Cortex of kidney (tissue), 1 donor: Measurements from ENCODE around the gene SHC4.
"Not testable (repeated sequence)": the region's sequence is repeated elsewhere in the genome, so short reads cannot be mapped to it uniquely, and the experiment has no call there.

ENCODE experiments used
- DNase-seq: peaks from one replicate; lab custom pipeline; 2025; lab: John Stamatoyannopoulos, UW

Gene SHC4

DNA sequence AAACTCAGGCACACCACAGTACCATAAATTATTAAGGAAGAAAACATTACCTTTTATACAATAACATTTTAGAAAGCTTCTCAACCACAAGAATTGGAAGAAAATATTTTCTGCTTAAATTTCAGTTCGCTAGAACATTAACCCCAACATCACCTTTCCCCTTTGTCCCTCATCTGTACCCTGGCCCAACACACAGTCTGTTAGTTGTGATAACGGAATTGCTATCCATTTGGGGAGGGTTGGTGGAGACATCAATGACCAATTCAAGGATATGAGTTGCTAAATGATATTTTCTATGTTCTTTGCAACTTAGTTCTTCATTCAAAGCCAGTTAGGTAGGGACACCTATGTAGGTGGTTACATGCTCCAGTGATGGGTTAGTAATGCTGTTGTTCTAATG, 80.0 kb downstream of the SHC4 start:
- no peak for DNase-seq

DNA sequence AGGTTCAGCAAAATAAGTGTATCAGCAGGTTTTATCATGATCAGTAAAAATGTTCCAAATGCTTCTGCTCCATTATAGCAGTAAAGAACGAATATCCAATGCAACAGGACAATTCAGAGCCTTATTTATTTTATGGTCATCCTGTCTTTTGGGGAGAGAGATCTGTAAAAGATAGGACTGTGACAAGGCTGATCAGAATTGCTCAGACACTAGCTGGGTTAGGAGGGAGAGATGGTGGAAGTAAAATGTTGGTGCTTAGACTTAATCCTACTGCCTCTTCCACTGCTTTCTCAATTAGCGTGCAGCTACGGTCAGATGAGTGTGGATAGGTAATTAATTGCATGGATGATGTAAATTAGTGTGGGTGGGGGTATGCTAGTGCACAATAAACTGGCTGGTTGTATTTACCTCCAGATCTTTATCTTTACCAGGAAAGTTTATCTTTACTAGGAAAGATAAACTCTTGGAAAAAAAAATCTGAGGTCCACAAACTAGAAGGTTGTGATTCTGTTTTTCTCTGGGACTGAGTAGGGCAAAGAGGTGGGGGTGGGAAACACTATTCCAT, 83.6 kb downstream of the SHC4 start:
- DNase-seq = no peak

DNA sequence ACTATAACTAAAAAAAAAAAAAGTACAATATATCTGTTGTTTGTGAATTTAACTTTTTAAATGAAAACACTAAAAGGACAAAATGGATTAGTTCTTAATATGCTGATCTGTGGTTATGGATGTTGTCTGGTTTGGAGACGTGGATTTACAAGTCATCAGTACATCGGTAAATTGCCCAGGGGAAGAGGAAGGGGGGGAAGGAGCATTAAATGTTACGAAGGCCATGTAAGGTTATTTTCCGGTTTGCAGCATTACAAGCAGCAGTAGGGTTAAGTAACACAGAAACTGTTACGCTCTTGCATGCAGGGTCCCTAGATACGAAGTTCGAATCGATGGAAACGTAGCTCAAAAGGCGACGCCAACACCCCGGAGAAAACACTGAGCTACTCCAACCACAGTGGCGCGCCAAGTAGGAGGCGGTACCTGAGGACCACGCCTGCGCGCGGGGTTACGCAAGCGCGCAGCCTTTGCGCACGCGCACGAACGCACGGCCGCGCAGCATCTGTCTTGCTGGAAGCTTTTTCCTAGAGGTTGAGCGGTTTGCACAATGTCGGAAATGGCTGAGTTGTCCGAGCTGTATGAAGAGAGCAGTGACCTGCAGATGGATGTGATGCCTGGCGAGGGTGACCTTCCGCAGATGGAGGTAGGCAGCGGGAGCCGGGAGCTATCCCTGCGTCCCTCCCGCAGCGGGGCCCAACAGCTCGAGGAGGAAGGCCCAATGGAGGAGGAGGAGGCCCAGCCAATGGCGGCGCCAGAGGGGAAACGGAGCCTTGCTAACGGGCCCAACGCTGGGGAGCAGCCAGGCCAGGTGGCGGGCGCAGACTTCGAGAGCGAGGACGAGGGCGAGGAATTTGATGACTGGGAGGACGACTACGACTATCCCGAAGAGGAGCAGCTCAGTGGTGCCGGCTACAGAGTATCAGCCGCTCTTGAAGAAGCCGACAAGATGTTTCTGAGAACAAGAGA, 85.8 kb downstream of the SHC4 start, which contains the start of gene EID1:
Gene EID1, plus strand, starts transcription at position 505 of the 966 bp plus-strand sequence. Its CDS starts 43 bp downstream, at position 548.
- DNase-seq = peak; percentile 59

DNA sequence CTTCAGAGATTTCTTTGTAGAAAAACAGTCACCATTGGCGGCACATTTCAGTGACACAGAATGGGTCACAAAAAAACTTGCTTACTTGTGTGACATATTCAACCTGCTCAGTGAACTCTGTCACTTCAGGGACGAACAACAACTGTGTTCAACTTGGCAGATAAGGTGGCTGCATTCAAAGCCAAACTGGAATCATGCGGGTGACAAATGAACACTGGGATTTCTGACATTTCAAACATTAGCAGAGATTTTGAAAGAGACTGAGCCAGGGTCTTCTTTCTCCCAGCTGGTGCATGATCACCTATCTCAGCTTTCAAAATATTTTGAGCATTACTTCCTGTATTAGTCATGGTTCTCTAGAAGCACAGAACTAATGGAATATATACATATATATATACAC, 87.7 kb downstream of the SHC4 start:
- no peak for DNase-seq

DNA sequence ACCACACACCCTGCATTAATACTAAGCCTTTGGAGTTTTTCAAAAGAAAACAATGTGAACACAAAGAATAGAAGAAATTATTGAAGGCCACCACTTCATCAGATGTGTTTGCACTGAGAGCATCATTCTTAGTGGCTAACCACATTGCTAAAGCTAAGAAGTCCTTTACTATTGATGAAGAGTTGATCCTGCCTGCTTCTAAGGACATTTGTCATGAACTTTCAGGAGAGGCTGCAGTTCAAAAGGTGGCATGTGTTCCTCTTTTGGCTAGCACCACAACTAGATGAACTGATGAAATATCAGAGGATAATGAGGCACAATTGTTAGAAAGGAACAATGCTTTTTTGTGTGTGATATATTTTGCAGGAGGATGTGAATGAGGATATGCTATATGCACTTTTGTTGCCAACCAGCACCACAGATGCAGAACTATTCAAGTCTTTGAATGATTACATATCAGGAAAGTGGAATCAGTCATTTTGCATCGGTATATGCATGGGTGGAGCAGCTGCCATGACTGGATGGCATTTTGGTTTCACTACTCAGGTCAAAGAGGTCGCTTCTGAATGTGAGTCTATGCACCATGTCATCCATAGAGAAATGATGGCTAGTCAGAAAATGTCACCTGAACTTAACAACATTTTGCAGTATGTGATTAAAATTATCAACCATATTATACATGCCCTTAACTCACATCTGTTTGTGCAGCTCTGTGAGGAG, 88.3 kb downstream of the SHC4 start:
- DNase-seq = no peak

DNA sequence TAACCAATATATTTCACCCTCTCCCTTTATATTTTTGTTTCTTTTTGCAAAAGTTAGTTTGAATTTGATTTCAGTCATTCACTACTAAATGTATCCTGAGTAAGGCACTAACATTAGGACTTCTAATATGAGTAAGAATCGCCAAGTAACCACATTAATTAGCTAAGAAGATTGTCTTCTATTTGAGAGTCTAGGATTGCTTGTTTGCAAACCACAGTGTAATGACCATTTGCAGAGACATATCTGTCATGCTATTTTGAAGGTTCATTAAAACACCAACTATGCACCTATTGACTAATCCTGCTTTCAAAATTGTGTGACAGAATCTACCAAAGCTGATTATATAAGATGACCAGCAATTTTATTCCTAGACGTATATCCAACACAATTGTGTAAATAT, 91.1 kb downstream of the SHC4 start:
- DNase-seq = no peak

DNA sequence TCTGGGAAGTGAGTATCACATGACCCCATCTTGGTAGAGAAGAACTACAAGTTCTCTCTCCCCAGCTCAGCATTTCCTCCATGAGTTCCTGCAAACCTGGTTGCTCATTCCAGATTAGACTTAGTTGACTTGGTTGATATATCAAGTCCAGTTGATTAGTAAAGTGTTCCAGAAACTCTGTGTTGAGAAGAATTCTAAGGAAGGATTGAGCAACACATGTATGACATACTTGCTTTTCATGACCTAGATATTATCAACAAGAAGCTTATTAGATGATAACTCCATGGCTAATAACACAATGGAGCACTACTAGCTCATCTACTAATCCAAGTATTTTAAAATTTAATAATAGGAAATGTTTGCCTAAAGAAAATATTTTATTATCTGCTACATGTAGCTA, 92.2 kb downstream of the SHC4 start:
- DNase-seq = no peak

DNA sequence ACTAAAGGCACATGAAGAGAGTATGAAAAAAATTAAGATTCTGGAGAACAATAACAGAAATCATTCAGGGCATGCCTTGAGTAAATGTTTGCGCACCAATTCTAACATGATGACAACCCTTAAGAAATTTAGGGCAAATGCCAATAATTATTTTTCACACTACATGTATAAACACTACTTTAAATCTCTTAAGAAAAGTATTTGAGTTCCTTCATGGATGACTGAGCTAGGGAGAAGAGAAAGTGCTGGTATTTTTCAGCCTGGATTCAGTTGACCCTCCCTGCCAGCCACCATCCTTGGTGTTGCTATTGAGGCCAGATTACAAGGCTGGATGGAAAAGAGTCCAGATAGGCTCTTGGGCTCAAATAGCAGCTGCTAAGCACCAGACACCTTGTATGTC, 93.8 kb downstream of the SHC4 start:
- DNase-seq = no peak

DNA sequence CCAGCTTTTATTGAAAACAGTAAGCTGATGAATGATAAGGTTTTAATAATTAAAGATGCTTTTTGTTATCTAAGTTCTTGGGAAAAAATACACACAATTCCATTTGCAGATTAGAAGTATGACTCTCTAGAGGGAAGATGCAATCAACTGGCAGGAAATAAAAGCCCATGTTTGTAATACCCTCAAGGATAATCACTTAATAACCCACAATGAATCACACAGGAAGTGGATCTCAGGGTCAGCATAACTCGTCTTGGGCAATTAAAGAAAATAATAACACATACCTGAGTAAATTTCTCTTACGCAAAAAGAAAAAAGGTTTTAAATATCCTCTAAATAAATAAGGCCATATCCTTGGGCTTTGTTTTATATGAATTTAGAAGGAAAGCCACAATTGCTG, 95.2 kb downstream of the SHC4 start:
- no peak for DNase-seq

DNA sequence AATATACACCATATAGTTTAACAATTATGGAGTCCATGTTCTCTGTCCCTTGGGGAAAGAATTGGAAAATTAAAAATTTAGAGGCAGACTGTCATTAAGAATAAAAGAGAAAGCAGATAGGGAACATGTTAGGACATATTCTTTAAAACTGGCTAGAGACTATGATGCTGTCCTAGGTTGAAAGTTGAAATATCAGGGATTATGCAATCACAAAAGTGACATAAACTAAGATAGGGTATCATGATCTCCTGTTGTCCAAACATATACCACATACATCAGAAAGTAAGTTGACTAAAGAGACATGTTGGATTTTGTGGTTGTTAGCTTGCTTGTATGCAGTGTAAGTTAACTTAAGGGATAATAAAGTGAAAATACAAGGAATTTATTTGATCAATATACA, 95.7 kb downstream of the SHC4 start:
- DNase-seq = no peak

DNA sequence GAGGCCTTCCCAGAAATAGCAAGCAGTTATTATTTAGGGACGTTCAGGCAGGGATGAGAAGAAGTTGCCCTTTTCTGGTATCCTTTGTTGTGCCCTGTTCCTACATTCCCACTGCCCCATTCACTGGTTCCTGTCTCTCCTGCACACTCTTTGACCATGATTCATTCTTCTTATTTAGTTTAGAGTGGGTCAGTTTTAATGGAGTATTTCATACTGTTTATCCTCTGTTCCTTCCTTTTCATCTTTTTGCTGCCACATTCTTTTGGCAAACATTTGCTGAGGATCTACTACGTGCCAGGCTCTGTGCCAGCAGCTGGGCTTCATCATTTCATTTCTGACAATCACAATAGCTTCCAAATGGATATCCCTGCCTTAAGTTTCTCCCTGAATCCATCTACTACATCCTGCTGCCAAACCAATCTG, 97.6 kb downstream of the SHC4 start:
- no peak for DNase-seq

DNA sequence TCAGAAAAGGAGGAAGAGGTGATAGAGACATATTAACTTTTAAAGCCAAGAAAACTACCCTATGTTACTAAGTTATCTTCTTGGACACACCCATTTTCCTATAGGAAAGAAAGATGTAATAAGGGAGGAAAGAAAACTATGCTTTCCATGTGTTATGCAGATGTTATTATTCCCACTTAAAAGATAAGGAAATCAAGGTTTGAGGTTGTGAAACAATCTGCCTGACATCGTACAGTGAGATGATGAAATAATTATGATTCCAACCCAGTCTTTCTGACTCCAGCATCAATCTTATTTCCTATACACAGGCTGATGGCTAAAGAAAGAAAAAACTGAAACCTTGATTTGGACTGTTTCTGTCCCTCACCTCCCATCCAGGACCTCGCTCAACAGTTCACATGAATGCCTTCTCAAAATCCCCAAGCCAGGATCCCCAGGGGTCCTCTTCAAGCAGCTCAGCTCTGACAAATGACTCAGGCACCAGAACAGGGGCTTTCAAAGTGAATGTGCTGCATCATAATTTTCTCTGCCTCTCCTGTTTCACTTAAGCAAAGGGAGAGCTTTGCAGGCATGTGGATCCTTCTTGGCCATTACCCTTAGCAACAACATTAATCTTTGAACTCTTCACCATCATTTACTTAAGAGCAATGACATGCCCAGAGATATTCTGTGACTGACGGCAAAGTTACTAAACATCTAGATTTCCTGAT, 98.2 kb downstream of the SHC4 start:
- DNase-seq = no peak

DNA sequence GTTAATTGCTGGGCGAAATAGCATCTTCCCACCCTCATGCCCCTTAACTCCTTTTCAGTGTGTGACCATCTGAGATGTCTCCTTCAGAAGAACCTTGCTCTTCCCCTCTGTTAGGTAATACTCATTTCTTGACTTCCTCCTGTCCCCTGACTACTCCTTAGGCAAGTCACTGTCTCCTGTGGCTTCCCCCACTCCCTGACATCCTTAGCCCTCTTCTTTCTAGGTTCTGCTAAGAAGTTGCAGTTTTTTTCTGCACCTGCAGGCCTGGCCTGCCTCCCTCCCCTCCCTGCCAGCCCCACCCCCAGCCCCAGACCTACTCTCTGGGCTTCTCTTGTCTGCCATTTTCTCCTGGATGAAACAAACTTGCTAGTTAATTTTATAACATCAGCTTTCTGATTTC, 101.0 kb downstream of the SHC4 start:
- no peak for DNase-seq

DNA sequence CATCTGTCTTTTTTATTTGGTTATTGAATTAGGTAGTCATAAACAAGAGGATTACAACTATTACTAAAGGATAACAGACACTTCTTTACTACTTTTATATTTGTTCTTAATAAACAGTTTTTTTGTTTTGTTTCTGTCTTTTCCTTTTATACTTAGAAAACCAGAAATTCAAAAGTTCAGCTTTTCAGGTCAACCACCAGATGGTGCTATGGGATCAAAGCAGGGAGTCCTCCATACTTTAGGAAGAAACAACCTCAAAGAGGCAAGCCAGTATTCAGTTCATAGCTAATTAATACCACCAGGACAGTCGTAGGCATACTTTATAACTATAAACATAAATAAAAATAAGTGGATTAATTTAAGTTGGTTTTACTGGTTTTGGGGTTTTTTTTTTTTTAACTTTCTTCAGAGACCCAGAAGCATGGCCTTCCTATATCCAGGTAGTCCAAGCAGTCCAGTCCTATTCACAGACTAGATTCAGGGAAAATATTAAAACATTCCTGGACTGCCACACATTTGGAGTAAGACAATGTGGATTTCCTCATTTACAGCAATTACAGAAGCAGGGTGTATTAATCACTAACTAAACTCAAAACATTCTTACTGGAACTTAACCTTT, 101.8 kb downstream of the SHC4 start:
- no peak for DNase-seq

DNA sequence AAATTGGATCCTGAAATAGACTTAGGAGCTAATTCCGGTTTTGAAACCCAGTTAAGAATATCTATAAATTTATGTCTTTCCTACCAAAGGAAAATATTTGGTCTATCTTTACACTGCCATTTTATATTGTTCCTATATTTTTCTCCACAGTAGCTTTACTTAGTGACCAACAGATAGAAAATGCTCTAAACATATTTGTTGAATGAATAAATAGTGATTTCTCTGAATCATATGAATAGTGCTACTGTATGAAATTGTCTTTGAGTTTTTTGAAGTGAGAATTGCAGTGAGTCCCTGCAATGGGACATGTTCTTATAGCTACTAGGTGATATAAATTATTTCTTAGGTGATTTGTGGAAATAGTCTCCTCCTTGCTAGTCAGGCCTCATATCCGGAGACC, 104.3 kb downstream of the SHC4 start:
- no peak for DNase-seq

DNA sequence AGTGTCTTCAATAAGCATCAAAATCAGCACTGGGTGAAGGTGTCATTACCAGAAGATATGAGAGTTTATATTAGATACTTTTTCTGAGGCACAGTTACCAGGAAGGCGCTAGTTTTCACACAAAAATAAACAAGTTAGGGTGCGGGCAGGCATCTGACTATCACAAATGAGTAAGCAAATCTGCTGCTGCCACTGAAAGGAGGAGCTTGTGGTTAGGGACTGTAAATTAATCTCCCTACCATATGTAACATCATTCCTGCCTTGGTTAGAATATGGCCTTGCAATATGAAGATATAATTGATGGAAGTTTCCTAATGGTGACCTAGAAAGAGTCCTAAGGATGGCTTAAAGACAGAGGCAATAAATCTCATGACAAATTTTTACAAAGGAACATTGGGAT, 105.3 kb downstream of the SHC4 start:
- no peak for DNase-seq

DNA sequence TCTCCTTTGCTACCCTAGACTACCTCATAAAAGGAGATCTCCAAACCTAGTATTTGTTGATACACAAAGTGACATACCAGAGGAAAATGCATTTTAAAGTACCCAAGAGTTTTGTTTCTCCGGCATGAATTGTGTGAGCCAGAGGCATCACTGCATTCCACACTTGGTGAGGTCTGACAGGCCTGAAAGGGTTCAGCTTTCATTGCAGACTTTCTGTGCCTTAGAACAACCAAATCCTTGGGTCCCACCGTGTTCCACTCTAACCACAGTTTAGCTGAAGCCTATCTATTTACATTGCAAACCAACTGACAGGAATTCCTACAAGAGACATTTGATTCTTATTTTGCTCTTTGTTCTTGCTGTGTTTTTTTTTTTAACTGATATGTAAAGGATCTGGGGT, 106.8 kb downstream of the SHC4 start:
- no peak for DNase-seq

DNA sequence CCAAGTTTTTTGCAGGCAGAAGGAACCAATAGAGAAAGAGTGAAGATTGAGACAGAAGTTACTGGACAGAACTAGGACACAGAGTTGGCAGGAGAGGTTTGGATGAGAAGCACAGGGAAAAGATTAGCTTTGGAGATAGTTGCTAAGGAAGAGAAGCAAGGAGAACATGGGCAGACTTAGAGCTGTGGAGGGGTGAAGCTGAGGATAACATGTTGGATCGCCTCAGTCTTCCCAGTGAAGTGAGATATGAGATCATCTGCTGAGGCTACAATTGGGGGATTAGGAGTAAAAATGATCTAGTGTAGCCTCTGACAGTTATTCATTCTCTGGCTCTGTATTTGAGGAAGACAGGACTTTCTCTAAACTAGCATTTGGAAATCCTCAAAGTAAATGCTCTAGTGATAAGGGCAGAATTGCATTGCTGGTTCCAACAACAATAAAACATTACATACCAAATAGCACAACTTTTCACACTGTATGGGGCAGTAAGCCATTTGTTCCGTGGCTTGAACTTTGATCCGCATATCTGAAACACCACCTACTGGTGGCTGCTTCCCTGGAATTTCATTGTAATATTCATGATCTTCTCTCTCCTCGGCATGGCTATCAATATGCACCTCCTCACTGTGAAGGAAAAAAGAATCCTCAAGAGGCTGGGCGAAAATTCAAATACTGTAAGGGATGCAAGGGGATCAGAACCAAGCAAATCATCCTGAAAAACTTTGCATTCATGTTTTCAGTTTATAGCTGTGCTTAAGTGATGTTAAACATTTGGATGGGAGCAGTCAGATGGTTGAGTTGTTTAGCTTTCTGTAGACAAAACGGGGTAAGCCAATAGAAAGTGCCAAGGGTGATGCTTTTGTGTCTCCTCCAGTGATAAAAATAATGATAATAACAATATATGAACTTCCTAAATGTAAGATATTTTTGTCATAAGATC, 107.9 kb downstream of the SHC4 start:
- no peak for DNase-seq

DNA sequence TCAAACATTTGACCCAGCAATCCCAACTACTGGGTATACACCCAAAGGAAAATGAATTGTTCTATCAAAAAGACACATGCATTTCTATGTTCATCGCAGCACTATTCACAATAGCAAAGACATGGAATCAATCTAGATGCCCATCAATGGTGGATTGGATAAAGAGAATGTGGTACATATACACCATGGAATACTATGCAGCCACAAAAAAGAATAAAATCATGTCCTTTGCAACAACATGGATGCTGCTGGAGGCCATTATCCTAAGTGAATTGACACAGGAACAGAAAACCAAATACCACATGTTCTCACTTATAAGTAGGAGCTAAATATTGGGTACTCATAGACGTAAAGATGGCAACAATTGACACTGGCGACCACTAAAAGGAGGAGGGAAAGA, 109.3 kb downstream of the SHC4 start:
- DNase-seq = not testable (repeated sequence)

DNA sequence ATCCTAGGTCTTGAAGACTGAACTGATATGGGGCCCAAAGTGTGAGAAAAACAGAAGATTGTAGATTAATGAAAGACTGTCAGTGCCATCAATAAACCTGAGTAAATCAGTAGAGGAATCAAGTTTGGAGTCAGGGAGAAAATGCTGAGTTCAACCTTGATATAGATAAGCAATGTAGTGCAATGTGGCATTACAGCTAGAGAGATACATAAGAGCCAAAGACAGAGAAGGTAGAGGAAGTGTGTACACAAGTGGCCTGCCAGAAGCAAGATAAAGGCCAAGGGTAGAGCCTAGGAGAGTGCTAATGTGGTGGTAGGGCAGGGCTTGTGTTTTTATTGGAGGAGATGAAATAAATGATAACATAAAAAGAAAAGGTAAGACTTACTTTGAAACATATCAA, 111.8 kb downstream of the SHC4 start:
- no peak for DNase-seq

DNA sequence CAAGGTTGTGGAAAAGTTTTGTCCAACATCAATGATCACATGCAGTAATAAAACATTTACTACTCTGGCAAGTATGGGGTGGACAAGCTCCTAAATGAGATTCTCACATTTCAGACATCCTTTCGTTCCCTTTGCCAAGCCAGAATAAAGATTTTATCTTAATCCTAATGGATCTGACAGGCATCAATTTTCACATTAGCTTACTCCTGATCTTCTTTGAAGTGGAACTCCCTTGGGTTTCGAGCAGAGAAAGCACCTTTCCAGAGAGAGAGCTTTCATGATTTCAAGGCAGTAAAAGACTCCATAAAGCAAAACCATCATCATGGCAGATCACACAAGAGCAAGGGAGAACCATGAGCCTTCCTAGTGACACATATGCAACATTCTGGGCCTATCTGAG, 113.1 kb downstream of the SHC4 start:
- DNase-seq = no peak
